Uterus (tissue), 2 donors: ENCODE data around the gene GLOD4.

Source experiments
- CTCF ChIP-seq, 4 experiments: fragments of 200-600 bp in 2 of 4; fragments of 450-650 bp in 2 of 4; sonication (generic) in 2 of 4; IDR thresholded peaks; one replicate each; pipeline ENCODE4 v1.5.1; 2016 to 2019; ENCODE audit warnings: antibody characterized with exemption in 4 of 4, mild to moderate bottlenecking in 2 of 4, moderate library complexity in 1 of 4
- POLR2A ChIP-seq, 2 donors: fragments of 450-650 bp; IDR thresholded peaks; one replicate each; pipeline ENCODE4 v1.6.1; 2016; ENCODE audit warnings: antibody characterized with exemption in 2 of 2, mild to moderate bottlenecking in 1 of 2, moderate library complexity in 1 of 2

GRCh38 chr17:753418-753817 is 28.7 kb downstream of the GLOD4 start:
- TF ChIP-seq CTCF (IDR thresholded peaks at IDR 0.05) (no peak), POLR2A (IDR thresholded peaks at IDR 0.05) (no peak)
